KMS-11 (cell line): ENCODE results near the gene EFCAB11.

Experiments used
- H2AFZ ChIP-seq: fragments of 200-600 bp; sonication (generic); 2 replicates; pipeline ENCODE4 v1.6.1; 2016; ENCODE audit warnings: antibody characterized with exemption, mixed run types, low read depth
- H3K27ac ChIP-seq: fragments of 200-600 bp; sonication (generic); 2 replicates; pipeline ENCODE4 v1.6.1; 2016; ENCODE audit warnings: mild to moderate bottlenecking, mixed run types
- H3K27me3 ChIP-seq: fragments of 200-600 bp; sonication (generic); 2 replicates; pipeline ENCODE4 v1.6.1; 2017; ENCODE audit warnings: mild to moderate bottlenecking, low read depth, mixed run types, moderate library complexity; ENCODE audit not compliant: insufficient read depth
- H3K36me3 ChIP-seq: fragments of 200-600 bp; sonication (generic); 2 replicates; pipeline ENCODE4 v1.6.1; 2017; ENCODE audit warnings: mild to moderate bottlenecking, mixed run types; ENCODE audit not compliant: insufficient read depth
- H3K4me1 ChIP-seq: fragments of 200-600 bp; sonication (generic); 2 replicates; pipeline ENCODE4 v1.6.1; 2016; ENCODE audit warnings: mild to moderate bottlenecking, low read depth, mixed run types; ENCODE audit not compliant: poor library complexity, severe bottlenecking
- H3K4me2 ChIP-seq: fragments of 200-600 bp; sonication (generic); 2 replicates; pipeline ENCODE4 v1.7.0; 2016; ENCODE audit warnings: mild to moderate bottlenecking, mixed run types
- H3K4me3 ChIP-seq: fragments of 200-600 bp; sonication (generic); IDR thresholded peaks from 2 replicates; pipeline ENCODE4 v1.6.1; 2017; ENCODE audit warnings: low read depth, low read length, mixed read lengths; ENCODE audit not compliant: insufficient read depth
- H3K79me2 ChIP-seq: fragments of 200-600 bp; sonication (generic); 2 replicates; pipeline ENCODE4 v1.6.1; 2016; ENCODE audit warnings: low read depth, mixed run types; ENCODE audit not compliant: insufficient read depth
- H3K9ac ChIP-seq: fragments of 200-600 bp; sonication (generic); 2 replicates; pipeline ENCODE4 v1.6.1; 2016; ENCODE audit warnings: mild to moderate bottlenecking, mixed run types
- H4K20me1 ChIP-seq: fragments of 200-600 bp; sonication (generic); 2 replicates; pipeline ENCODE4 v1.6.1; 2016; ENCODE audit warnings: mild to moderate bottlenecking, mixed run types; ENCODE audit not compliant: insufficient read depth
- TF ChIP-seq, protein P1 (sequence below): fragments of 200-600 bp; sonication (generic); conservative IDR thresholded peaks from 2 replicates; pipeline ENCODE4 v1.6.1; 2017; ENCODE audit warnings: low read depth, mild to moderate bottlenecking, antibody characterized with exemption, low read length, moderate library complexity, mixed read lengths

Gene EFCAB11

DNA sequence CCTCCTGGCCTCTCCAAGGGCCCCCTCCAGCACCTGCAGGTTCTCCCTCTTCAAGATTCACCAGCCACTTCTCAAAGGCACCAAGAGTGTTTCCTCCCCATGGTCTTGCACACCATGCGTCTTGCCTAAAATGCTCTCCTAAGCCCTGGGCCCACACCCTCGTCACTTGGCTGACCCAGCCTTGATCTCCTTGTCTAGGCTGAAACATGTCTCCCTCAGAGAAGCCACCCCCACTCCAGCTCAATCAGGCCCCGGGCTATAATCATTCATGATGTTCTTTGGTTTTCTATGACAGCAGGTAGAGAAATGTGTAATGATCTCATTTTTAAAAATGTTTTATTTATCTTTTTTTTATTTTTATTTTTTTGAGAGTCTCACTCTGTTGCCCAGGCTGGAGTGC is 88.1 kb downstream of the EFCAB11 start:
- no peaks in the 10 kb centered on the region for H3K4me1 ChIP-seq
- no peaks in the 10 kb centered on the region for H3K27me3 ChIP-seq
- TF ChIP-seq, protein P1, sequence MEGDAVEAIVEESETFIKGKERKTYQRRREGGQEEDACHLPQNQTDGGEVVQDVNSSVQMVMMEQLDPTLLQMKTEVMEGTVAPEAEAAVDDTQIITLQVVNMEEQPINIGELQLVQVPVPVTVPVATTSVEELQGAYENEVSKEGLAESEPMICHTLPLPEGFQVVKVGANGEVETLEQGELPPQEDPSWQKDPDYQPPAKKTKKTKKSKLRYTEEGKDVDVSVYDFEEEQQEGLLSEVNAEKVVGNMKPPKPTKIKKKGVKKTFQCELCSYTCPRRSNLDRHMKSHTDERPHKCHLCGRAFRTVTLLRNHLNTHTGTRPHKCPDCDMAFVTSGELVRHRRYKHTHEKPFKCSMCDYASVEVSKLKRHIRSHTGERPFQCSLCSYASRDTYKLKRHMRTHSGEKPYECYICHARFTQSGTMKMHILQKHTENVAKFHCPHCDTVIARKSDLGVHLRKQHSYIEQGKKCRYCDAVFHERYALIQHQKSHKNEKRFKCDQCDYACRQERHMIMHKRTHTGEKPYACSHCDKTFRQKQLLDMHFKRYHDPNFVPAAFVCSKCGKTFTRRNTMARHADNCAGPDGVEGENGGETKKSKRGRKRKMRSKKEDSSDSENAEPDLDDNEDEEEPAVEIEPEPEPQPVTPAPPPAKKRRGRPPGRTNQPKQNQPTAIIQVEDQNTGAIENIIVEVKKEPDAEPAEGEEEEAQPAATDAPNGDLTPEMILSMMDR = no peak
- H2AFZ ChIP-seq = no peak overlapping the region
- no peaks in the 10 kb centered on the region for H3K36me3 ChIP-seq
- H3K4me3 ChIP-seq = no peak overlapping the region
- H3K79me2 ChIP-seq = no peaks in the 10 kb centered on the region
- no peak overlapping the region for H3K4me2 ChIP-seq
- no peak overlapping the region for H3K9ac ChIP-seq
- no peaks in the 10 kb centered on the region for H4K20me1 ChIP-seq
- no peak overlapping the region for H3K27ac ChIP-seq

DNA sequence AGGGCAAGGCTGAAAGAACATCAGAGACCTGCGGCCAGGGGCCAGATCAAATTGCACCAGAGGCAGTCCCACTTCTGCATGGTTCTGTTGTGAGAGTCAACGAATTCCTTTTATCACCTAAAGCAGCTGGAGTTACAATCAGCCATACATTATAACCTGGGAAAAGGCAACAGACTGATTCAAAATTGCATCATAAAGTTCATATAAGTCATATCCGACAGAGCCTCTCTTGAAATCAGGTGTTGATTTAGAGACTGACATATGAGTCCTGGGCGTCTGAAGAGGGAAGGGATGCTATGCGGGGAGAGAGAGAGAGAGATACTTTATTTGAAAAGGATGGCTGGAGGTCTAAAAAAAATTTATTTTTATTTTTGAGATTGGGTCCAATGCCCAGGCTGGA is 89.4 kb downstream of the EFCAB11 start:
- Histone ChIP-seq H3K4me1 (no peaks in the 10 kb centered on the region), H3K4me2 (no peak overlapping the region), H2AFZ (no peak overlapping the region), H3K9ac (no peak overlapping the region), H3K27me3 (no peaks in the 10 kb centered on the region), H3K27ac (no peak overlapping the region), H4K20me1 (no peaks in the 10 kb centered on the region), H3K36me3 (no peaks in the 10 kb centered on the region), H3K4me3 (no peak overlapping the region), H3K79me2 (no peaks in the 10 kb centered on the region)
- TF ChIP-seq, protein P1 = no peak

DNA sequence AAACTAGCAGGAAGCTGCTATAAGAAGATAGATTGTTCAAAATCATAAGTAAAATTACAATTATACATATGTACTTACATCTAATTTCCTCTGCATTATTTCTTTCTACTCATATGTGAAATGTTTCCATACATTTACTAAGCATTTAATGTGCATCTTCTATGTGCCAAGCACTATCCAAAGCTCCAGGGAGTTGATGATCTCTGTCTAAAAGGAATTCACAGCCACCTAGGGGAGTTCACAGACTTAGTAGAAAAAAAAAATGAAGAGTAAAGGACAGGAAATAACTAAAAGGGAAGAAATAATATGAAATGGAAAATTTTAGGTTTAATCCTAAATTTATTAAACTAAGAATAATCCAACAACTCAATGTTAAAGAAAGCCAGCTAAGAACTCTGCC is 91.7 kb downstream of the EFCAB11 start:
- Histone ChIP-seq H3K36me3 (no peaks in the 10 kb centered on the region), H3K4me2 (no peak overlapping the region), H3K4me1 (no peaks in the 10 kb centered on the region), H3K4me3 (no peak overlapping the region), H4K20me1 (no peaks in the 10 kb centered on the region), H3K9ac (no peak overlapping the region), H3K79me2 (no peaks in the 10 kb centered on the region), H3K27me3 (no peaks in the 10 kb centered on the region), H3K27ac (no peak overlapping the region), H2AFZ (no peak overlapping the region)
- TF ChIP-seq, protein P1 = no peak

DNA sequence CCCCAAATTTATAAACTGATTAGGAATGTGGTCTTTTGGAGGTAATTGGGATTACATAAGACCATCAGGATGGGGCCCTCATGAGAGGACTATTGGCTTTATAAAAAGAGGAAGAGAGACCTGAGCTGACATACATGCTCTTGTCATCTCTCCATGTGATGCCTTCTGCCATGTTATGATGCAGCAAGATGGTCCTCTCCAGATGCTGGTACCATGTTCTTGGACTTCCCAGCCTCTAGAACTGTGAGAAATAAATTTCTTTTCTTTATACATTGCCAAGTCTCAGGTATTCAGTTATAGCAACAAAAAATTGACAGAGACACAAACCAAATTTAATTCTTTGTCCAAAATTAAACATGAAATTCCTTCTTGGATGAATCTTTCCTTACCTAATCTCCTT is 92.9 kb downstream of the EFCAB11 start:
- no peak overlapping the region for H3K27ac ChIP-seq
- TF ChIP-seq, protein P1 = no peak
- no peak overlapping the region for H2AFZ ChIP-seq
- no peak overlapping the region for H3K4me2 ChIP-seq
- H3K4me3 ChIP-seq = no peak overlapping the region
- no peaks in the 10 kb centered on the region for H3K27me3 ChIP-seq
- no peaks in the 10 kb centered on the region for H3K79me2 ChIP-seq
- H3K36me3 ChIP-seq = no peaks in the 10 kb centered on the region
- no peaks in the 10 kb centered on the region for H3K4me1 ChIP-seq
- H4K20me1 ChIP-seq = no peaks in the 10 kb centered on the region
- H3K9ac ChIP-seq = no peak overlapping the region
